ENCODE measurements around the gene ARID3A. TPM values are rescaled to one million over a fixed set of nuclear protein-coding genes. Genes with fewer than 3 reads are reported as not detected.

The ARID3A gene
- total RNA-seq, 1 experiment from 2014 or later: 28.9 TPM

DNA sequence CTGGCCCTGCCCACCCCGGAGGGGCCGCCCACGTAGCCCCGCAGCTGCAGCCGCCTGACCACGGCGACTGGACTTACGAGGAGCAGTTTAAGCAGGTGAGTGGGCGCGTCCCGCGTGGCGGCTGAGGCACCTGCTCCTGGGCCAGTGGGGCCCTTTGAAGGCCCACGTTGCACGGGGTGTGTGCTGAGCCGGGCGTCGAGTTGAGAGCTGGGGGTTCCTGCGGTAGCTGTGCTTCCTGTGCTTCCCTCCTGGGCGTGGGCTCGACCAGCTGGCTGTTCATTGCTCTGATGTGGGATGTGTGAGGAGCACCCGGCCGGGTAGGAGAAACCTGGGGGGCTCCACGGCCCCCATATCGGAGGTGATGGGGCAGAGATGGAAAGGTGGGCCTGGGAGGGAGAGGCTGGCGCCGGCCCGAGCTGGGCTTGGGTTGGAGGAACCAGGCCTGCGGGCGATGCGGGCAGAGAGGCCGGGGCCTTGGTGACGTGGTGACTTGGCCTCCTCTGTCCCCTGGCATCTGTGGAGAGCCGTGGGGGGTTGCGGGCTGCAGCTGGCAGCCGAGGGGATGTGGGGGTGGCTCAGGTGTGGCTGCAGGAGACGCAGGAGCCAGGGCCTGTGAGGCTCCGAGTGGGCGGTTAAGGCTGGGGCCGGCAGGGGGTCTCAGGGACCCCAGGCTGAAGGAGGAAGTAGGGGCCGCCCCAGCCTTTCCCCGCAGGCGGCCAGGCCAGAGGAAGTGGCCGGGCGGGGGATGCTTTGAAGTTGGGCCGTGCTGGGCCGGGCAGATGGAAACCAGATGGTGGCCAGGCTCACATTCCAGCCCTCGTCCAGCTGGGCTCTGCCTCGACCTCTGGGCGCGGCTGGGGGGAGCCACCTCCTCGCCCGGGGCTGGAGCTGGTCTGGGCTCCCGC, 7.1 kb downstream of the ARID3A start:
- Histone ChIP-seq H3K4me1 (ENCODE audit: control insufficient read depth, insufficient read depth, low read length) (peaks cover 23% of the 10 kb centered on the region), H3K27ac (ENCODE audit: low read length) (no peak overlapping the region), H3K9me3 (ENCODE audit: control insufficient read depth, insufficient read depth, low read depth, low read length) (no peaks in the 10 kb centered on the region), H3K36me3 (ENCODE audit: control insufficient read depth, insufficient read depth, low read length) (no peaks in the 10 kb centered on the region), H3K27me3 (ENCODE audit: control insufficient read depth, insufficient read depth, low read length) (no peaks in the 10 kb centered on the region), H3K4me3 (ENCODE audit: low read depth in 2 of 2, low read length in 2 of 2) (no peak overlapping the region)
- BruUV-seq (replicated peaks): no TSS peak
- CTCF ChIA-PET: no interaction called here
- DNase-seq (ENCODE audit: low read depth, low spot score) (no peak), ATAC-seq (peak; percentile 69)
- POLR2A ChIA-PET: no interaction called here
- TF ChIP-seq, protein P1, sequence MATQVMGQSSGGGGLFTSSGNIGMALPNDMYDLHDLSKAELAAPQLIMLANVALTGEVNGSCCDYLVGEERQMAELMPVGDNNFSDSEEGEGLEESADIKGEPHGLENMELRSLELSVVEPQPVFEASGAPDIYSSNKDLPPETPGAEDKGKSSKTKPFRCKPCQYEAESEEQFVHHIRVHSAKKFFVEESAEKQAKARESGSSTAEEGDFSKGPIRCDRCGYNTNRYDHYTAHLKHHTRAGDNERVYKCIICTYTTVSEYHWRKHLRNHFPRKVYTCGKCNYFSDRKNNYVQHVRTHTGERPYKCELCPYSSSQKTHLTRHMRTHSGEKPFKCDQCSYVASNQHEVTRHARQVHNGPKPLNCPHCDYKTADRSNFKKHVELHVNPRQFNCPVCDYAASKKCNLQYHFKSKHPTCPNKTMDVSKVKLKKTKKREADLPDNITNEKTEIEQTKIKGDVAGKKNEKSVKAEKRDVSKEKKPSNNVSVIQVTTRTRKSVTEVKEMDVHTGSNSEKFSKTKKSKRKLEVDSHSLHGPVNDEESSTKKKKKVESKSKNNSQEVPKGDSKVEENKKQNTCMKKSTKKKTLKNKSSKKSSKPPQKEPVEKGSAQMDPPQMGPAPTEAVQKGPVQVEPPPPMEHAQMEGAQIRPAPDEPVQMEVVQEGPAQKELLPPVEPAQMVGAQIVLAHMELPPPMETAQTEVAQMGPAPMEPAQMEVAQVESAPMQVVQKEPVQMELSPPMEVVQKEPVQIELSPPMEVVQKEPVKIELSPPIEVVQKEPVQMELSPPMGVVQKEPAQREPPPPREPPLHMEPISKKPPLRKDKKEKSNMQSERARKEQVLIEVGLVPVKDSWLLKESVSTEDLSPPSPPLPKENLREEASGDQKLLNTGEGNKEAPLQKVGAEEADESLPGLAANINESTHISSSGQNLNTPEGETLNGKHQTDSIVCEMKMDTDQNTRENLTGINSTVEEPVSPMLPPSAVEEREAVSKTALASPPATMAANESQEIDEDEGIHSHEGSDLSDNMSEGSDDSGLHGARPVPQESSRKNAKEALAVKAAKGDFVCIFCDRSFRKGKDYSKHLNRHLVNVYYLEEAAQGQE (IDR thresholded peaks at IDR 0.05; ENCODE audit: insufficient read depth in 1 of 2, low read depth in 2 of 2, low read length in 1 of 2): no peak
- TF ChIP-seq, protein P2, sequence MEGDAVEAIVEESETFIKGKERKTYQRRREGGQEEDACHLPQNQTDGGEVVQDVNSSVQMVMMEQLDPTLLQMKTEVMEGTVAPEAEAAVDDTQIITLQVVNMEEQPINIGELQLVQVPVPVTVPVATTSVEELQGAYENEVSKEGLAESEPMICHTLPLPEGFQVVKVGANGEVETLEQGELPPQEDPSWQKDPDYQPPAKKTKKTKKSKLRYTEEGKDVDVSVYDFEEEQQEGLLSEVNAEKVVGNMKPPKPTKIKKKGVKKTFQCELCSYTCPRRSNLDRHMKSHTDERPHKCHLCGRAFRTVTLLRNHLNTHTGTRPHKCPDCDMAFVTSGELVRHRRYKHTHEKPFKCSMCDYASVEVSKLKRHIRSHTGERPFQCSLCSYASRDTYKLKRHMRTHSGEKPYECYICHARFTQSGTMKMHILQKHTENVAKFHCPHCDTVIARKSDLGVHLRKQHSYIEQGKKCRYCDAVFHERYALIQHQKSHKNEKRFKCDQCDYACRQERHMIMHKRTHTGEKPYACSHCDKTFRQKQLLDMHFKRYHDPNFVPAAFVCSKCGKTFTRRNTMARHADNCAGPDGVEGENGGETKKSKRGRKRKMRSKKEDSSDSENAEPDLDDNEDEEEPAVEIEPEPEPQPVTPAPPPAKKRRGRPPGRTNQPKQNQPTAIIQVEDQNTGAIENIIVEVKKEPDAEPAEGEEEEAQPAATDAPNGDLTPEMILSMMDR (IDR thresholded peaks at IDR 0.05): no peak
- TF ChIP-seq TCF7L2 (IDR thresholded peaks at IDR 0.05; ENCODE audit: low read depth, low read length) (peak; percentile 89), SIN3A (IDR thresholded peaks at IDR 0.05; ENCODE audit: borderline replicate concordance, insufficient read depth, low read depth, low read length) (no peak), POLR2AphosphoS5 (IDR thresholded peaks at IDR 0.05; ENCODE audit: low read depth, low read length) (no peak)
- intact Hi-C loops (cut with micrococcal nuclease; ENCODE audit: unreplicated experiment) (no loop called here), in situ Hi-C loops (cut with HindIII; ENCODE audit: low pct_unique_long_range_greater_than_20kb, low sequenced_read_pairs) (no loop called here)

DNA sequence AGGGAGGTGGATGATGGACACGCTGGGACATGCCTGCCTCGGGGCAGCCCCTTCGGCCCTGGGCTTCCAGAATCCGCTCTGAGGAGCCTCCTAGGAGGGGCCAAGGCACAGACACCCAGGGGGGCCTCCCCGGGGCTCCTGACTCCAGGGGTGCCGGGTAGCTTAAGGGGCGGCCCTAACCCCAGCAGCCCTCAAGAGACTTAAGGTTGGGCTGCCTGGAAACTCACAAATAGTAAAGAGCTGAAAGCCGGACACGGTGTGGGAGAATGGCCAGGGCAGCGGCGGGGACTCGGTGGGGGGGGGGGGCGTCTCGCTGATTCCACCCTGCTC, 7.7 kb downstream of the ARID3A start:
- H3K27ac ChIP-seq (ENCODE audit: low read length): no peak overlapping the region
- H3K9me3 ChIP-seq (ENCODE audit: control insufficient read depth, insufficient read depth, low read depth, low read length): no peaks in the 10 kb centered on the region
- in situ Hi-C loops (cut with HindIII; ENCODE audit: low pct_unique_long_range_greater_than_20kb, low sequenced_read_pairs) (no loop called here), intact Hi-C loops (cut with micrococcal nuclease; ENCODE audit: unreplicated experiment) (no loop called here)
- no TSS peak for BruUV-seq (replicated peaks)
- no peak overlapping the region for H3K4me3 ChIP-seq (ENCODE audit: low read depth in 2 of 2, low read length in 2 of 2)
- DNase-seq (ENCODE audit: low read depth, low spot score) (no peak), ATAC-seq (peak; percentile 9)
- H3K4me1 ChIP-seq (ENCODE audit: control insufficient read depth, insufficient read depth, low read length): peaks cover 23% of the 10 kb centered on the region
- POLR2A ChIA-PET: no interaction called here
- H3K36me3 ChIP-seq (ENCODE audit: control insufficient read depth, insufficient read depth, low read length): no peaks in the 10 kb centered on the region
- TF ChIP-seq TCF7L2 (IDR thresholded peaks at IDR 0.05; ENCODE audit: low read depth, low read length): peak; percentile 13; the same call in 1 of the 2 replicates
- TF ChIP-seq SIN3A (IDR thresholded peaks at IDR 0.05; ENCODE audit: borderline replicate concordance, insufficient read depth, low read depth, low read length): no peak
- TF ChIP-seq, protein P1 (IDR thresholded peaks at IDR 0.05; ENCODE audit: insufficient read depth in 1 of 2, low read depth in 2 of 2, low read length in 1 of 2): no peak
- CTCF ChIA-PET: no interaction called here
- H3K27me3 ChIP-seq (ENCODE audit: control insufficient read depth, insufficient read depth, low read length): no peaks in the 10 kb centered on the region

Data from Panc1 (cell line).